Measurements from ENCODE around the gene AGAP4.

DNA sequence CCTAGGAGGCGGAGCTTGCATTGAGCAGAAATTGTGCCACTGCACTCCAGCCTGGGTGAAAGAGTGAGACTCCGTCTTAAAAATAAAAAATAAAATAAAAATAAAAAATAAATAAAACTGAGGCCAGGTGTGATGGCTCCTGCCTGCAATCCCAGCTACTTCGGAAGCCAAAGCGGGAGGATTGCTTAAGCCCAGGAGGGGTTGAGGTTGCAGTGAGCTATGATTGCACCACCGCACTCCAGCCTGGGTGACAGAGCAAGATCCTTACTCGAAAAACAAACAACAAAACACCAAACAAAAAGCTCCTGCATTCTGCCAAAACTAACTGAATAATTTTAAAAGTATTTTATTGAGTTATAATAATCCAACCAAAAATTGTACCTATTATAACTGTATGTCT is 36.2 kb downstream of the AGAP4 start:
- TF ChIP-seq, protein P1, sequence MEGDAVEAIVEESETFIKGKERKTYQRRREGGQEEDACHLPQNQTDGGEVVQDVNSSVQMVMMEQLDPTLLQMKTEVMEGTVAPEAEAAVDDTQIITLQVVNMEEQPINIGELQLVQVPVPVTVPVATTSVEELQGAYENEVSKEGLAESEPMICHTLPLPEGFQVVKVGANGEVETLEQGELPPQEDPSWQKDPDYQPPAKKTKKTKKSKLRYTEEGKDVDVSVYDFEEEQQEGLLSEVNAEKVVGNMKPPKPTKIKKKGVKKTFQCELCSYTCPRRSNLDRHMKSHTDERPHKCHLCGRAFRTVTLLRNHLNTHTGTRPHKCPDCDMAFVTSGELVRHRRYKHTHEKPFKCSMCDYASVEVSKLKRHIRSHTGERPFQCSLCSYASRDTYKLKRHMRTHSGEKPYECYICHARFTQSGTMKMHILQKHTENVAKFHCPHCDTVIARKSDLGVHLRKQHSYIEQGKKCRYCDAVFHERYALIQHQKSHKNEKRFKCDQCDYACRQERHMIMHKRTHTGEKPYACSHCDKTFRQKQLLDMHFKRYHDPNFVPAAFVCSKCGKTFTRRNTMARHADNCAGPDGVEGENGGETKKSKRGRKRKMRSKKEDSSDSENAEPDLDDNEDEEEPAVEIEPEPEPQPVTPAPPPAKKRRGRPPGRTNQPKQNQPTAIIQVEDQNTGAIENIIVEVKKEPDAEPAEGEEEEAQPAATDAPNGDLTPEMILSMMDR (IDR thresholded peaks at IDR 0.05; ENCODE audit: control extremely low read depth in 1 of 3, insufficient read depth in 1 of 3, low read depth in 1 of 3, low read length in 3 of 3): no peak
- TF ChIP-seq YY1 (IDR thresholded peaks at IDR 0.05; ENCODE audit: low read depth, low read length) (no peak), POLR2AphosphoS5 (IDR thresholded peaks at IDR 0.05; ENCODE audit: low read depth, low read length) (no peak), CBX5 (IDR thresholded peaks at IDR 0.05; ENCODE audit: low read depth, low read length) (no peak), EP300 (IDR thresholded peaks at IDR 0.05; ENCODE audit: borderline replicate concordance in 1 of 2, low read depth in 2 of 2, low read length in 2 of 2) (no peak), POLR2A (IDR thresholded peaks at IDR 0.05; ENCODE audit: control extremely low read depth in 1 of 2, low read depth in 2 of 2, low read length in 2 of 2) (no peak), JUND (IDR thresholded peaks at IDR 0.05; ENCODE audit: low read length) (no peak), CHD1 (IDR thresholded peaks at IDR 0.05; ENCODE audit: low read depth, low read length) (no peak), SP2 (IDR thresholded peaks at IDR 0.05; ENCODE audit: low read length) (no peak)
- TF ChIP-seq, protein P2, sequence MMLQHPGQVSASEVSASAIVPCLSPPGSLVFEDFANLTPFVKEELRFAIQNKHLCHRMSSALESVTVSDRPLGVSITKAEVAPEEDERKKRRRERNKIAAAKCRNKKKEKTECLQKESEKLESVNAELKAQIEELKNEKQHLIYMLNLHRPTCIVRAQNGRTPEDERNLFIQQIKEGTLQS (IDR thresholded peaks at IDR 0.05; ENCODE audit: insufficient read depth, low read depth, low read length): no peak
- TF ChIP-seq, protein P3, sequence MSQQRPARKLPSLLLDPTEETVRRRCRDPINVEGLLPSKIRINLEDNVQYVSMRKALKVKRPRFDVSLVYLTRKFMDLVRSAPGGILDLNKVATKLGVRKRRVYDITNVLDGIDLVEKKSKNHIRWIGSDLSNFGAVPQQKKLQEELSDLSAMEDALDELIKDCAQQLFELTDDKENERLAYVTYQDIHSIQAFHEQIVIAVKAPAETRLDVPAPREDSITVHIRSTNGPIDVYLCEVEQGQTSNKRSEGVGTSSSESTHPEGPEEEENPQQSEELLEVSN (IDR thresholded peaks at IDR 0.05): no peak

Data from H1 (cell line).